HG02840 (cell line): ENCODE measurements around the gene ACTR3.
"Not testable (repeated sequence)": the region's sequence is repeated elsewhere in the genome, so short reads cannot be mapped to it uniquely, and the experiment has no call there.

ENCODE experiments used
- ATAC-seq: cut with Tn5 transposase; IDR thresholded peaks from one replicate; pipeline ENCODE4 v1.9.1; 2021; ENCODE audit warnings: mild to moderate bottlenecking, moderate library complexity, moderate number of reproducible peaks; ENCODE audit not compliant: unreplicated experiment, low FRiP score

The ACTR3 gene

GRCh38 chr2:113889471-113890252 is at the start of gene ACTR3:
Gene ACTR3, plus strand, starts transcription at chr2:113890089. Its CDS starts 191 bp downstream, at chr2:113890280.
- peak; percentile 51 for ATAC-seq

- no peak for ATAC-seq
Measured at GRCh38 chr2:113840518-113840917, 49.4 kb upstream of the ACTR3 start.

DNA sequence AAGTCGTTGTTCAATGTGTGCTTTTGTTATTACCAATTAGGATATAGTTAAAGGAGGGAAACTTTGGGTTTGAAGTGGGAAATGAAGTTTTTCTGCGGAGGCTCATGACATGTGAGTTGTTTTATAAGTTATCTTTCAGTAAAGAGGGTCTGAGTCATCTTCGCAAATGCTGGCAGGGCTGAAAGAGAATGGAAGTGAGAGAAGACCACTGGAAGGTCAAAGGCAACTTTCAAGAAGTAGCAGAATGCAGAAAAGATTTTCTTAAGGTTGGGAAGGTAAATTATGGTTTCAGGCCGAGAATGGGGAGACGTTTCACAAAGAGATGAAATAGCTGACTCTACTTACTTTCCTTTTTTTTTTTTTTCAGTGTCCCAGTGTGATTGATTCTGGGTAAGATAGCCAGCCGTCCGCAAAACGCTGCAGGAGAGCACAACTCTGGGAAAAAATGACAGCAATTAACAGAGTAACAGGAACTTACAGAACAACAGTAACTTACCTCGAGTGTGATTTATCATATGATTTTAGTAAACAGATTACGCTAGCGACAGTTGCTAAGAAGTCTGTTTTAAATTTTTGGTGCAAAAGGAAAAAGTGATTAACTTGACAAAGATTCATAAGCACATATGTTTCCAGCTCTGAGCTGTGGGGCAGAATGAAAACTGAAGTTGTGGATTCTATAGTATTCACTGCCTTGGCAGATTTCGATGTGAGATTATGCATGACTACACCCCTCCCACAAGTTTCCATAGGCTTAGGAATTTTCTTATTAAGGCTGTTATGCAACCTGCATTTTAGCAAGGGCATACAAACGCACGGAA is 46.8 kb upstream of the ACTR3 start:
- no peak for ATAC-seq

DNA sequence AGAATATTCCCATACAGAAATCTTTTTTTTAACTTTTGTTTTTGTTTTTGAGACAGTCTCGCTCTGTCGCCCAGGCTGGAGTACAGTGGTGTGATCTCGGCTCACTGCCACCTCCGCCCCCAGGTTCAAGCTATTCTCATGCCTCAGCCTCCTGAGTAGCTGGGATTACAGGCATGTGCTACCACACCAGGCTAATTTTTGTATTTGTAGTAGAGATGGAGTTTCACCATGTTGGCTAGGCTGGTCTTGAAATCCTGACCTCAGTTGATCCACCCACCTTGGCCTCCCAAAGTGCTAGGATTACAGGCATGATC is 46.2 kb upstream of the ACTR3 start:
- not testable (repeated sequence) for ATAC-seq

- no peak for ATAC-seq
Measured at GRCh38 chr2:113845261-113845660, 44.6 kb upstream of the ACTR3 start.

DNA sequence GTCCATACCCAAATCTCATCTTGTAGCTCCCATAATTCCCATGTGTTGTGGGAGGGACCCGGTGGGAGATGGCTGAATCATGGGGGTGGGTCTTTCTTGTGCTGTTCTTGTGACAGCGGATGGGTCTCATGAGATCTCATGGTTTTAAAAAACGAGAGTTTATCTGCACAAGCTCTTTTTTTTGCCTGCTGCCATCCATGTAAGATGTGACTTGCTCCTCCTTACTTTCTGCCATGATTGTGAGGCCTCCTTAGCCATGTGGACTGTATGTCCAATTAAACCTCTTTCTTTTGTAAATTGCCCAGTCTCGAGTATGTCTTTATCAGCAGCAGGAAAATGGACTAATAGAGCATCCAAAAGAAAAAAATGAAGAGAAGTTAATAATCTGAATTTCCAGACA is 44.1 kb upstream of the ACTR3 start:
- ATAC-seq = not testable (repeated sequence)

DNA sequence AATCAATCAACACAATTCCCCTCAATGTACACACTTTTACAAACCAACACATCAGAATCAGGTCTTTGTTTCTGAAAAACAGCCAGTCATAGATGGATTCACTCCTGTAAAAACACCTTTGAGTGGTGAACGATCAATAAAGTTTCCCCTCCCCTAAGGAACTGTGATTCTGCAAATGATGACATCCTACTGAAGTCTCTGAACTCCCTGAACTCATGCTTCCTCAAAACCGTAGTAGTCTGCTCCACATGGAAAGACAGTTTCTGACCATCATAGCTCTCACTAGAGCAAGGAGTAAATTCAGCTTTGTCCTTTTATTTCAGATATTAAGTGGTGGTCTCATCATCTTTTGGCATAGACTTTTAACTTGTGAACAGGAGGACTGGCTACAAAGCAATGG is 43.5 kb upstream of the ACTR3 start:
- no peak for ATAC-seq

- no peak for ATAC-seq
Measured at GRCh38 chr2:113847144-113847543, 42.7 kb upstream of the ACTR3 start.

- no peak for ATAC-seq
Measured at GRCh38 chr2:113848758-113849415, 41.0 kb upstream of the ACTR3 start.

GRCh38 chr2:113850687-113851086 is 39.2 kb upstream of the ACTR3 start:
- ATAC-seq = no peak

DNA sequence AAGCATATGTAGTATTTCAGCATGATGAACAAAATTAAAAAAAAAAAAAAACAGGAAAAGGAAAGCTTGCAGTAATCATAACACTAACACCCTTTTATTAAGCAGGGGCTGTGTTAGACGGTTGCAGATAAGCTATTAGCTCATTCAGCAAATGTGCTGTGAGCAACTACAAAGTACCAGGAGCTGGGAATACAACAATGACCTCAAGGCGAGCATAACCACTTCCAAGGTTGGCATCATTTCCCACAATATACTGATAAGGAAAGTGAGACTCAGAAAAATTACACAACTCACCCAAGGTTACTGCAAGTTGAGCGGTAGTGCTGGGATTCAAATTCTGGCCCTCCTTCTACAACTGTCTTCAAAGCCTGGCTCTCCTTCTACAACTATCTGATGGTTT is 38.2 kb upstream of the ACTR3 start:
- ATAC-seq = no peak

DNA sequence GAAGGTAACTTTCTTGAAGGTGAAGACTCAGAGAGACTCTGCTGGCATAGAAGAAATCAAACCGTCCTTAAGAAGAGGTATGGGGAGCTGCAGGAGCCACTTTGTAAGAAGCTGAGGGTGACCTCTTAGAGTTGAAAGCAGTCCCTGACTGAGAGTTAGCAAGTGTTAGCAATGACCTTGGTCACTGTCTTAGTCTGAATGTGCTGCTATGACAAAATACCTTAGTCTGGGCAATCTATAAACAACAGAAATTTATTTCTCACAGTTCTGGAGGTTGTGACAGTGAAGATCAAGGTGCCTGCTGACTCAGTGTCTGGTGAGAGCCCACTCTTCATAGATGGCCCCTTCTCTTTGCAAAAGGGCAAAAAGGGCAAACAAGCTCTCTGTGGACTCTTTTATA is 35.7 kb upstream of the ACTR3 start:
- ATAC-seq = no peak

DNA sequence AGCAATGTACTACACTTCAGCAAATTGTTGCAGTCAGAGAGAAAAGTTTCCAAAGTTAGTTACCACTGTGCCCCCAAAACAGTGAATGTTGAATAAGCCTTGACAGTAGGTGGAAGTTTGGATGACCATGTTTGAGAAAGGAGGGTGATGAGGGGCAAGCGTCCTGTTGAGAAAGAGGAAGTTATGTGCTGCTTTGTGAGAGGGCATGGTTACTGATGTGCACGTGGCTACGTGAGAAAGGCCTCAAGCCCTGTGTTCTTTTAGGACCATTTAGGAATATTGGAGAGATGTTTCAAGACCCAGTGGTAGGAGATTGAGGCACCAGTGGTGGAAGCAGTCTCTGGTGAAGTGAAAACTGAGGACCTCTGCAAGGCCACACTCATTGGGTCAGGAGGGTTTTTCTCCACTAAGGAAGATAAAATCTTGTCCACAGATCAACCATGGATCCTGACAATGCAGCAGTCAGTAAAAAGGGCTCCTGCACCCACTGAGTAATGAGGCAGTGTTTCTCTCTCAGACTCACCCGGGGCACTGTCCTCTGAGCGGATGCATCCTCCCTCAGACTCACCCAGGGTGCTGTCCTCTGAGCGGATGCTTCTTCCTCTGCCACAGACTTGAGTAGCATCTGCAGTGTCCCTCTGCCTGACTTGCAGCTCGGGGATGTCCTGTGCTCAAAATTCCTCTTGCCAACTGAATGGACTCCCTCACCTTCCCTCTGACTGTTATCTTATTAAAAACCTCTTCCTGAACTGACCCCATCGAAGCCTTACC is 34.7 kb upstream of the ACTR3 start:
- ATAC-seq = no peak

- ATAC-seq = no peak
Measured at GRCh38 chr2:113857464-113857863, 32.4 kb upstream of the ACTR3 start.

- no peak for ATAC-seq
Measured at GRCh38 chr2:113858764-113859163, 31.1 kb upstream of the ACTR3 start.

- no peak for ATAC-seq
Measured at GRCh38 chr2:113861740-113862139, 28.1 kb upstream of the ACTR3 start.

DNA sequence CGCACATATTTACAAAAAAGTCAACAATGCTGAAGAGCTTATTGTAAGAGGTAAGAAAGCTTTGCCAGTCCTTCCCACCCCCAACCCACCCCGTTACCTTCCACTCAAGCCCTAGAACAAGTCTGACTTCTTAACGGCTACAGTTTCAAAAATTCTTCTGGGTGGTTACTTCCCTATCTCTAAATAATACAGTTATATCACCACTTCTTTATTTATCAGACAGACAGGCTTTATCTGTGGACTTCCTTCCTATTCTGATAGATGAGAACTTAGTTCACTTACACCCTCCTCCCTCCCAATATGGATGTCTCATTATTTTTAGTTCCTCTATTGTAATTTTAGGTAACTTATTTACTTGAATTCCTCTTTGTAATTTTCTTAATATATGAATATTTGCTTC is 26.7 kb upstream of the ACTR3 start:
- no peak for ATAC-seq

DNA sequence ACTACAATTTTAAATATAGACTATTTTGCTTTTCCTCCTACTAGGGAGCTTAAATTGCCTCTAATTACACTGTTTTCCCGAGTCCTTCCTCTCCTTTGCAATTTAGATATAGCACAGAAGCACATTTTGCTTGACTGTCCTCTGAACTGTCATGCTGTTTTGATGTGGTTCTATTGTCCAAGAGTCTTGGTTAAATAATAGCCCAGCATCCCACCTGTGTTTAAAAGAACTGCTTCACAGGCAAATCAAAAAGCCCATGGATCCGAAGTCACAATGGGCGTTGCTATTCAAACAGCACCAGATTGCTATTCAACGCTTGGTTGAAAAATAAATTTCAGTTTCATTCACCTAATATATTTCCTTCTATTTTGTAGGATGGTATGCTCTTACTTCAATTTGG is 22.3 kb upstream of the ACTR3 start:
- no peak for ATAC-seq

DNA sequence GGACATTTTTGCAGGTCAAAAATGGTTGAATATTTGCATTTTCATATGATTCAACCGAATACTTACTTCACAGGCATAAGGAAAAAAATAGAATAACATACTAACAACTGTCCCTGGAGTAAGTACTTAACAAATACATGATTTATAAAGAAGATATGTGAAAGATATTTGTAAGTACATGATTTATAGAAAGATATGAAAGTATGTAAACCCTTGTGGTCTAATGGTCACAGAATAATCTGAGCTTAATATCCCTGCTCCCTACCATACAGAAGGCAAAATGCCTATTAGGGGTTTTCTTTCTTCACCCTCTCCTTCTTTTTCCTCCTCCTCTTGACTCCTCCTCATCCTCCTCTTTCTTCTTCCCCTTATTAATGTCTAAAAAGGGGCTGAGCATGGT is 20.6 kb upstream of the ACTR3 start:
- ATAC-seq = no peak

DNA sequence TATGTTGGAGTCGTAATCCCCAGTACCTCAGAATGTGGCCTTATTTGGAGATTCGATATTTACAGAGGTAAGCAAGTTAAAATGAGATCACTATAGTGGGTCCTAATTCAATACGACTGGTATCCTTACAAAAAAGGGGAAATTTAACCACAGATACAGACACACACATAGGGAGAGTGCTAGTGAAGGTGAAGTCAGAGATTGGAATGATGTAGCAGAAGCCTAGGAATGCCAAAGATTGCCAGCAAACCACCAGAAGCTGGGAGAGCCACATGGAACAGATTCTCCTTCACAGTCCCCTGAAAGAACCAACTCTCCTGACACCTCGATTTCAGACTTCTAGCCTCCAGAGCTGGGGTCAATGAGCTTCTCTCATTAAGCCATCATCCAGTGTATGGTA is 17.7 kb upstream of the ACTR3 start:
- ATAC-seq = no peak

GRCh38 chr2:113873867-113874266 is 16.0 kb upstream of the ACTR3 start:
- ATAC-seq = no peak
